Neural progenitor cell (in vitro differentiated cells): ENCODE measurements around the gene ARHGAP9. TPM values are rescaled to one million over a fixed set of nuclear protein-coding genes. Genes with fewer than 3 reads are reported as not detected.
"Not testable (repeated sequence)": the region's sequence is repeated elsewhere in the genome, so short reads cannot be mapped to it uniquely, and the experiment has no call there.

Experiments
- DNase-seq: peaks from one replicate; pipeline ENCODE4 v3.0.0-alpha.2; 2016; ENCODE audit warnings: low spot score
- H2AFZ ChIP-seq: fragments of 200-600 bp; sonication (generic); replicated peaks from 2 replicates; pipeline ENCODE4 v1.6.1; 2016; ENCODE audit warnings: antibody characterized with exemption
- H3F3A ChIP-seq: fragments of 200-600 bp; sonication (generic); 2 replicates; pipeline ENCODE4 v1.6.1; 2016; ENCODE audit warnings: antibody characterized with exemption, low read depth
- H3K27ac ChIP-seq: fragments of 200-600 bp; sonication (generic); 2 replicates; pipeline ENCODE4 v1.5.1; 2016; ENCODE audit warnings: mild to moderate bottlenecking
- H3K27me3 ChIP-seq: fragments of 200-600 bp; sonication (generic); 2 replicates; pipeline ENCODE4 v1.6.1; 2016; ENCODE audit warnings: mild to moderate bottlenecking, moderate library complexity
- H3K36me3 ChIP-seq: fragments of 200-600 bp; sonication (generic); 2 replicates; pipeline ENCODE4 v1.5.1; 2016
- H3K4me1 ChIP-seq: fragments of 200-600 bp; sonication (generic); 2 replicates; pipeline ENCODE4 v1.6.1; 2016; ENCODE audit warnings: mixed run types
- H3K4me2 ChIP-seq: fragments of 200-600 bp; sonication (generic); 2 replicates; pipeline ENCODE4 v1.6.1; 2016
- H3K4me3 ChIP-seq: fragments of 200-600 bp; sonication (generic); 2 replicates; pipeline ENCODE4 v1.5.1; 2016
- H3K79me2 ChIP-seq: fragments of 200-600 bp; sonication (generic); 2 replicates; pipeline ENCODE4 v1.6.1; 2016; ENCODE audit warnings: low read depth
- H3K9ac ChIP-seq: fragments of 200-600 bp; sonication (generic); 2 replicates; pipeline ENCODE4 v1.6.1; 2016
- H3K9me3 ChIP-seq: fragments of 200-600 bp; sonication (generic); 2 replicates; pipeline ENCODE4 v1.5.1; 2016; ENCODE audit warnings: low read depth
- H4K20me1 ChIP-seq: fragments of 200-600 bp; sonication (generic); 2 replicates; pipeline ENCODE4 v1.6.1; 2016; ENCODE audit warnings: low read depth
- H3K27ac Mint-ChIP-seq: 3 replicates; pipeline ENCODE4 v1.8.0; 2021; ENCODE audit warnings: mixed read lengths
- H3K27me3 Mint-ChIP-seq: 2 replicates; pipeline ENCODE4 v1.8.0; 2022; ENCODE audit warnings: low read depth, mild to moderate bottlenecking, inconsistent platforms, moderate library complexity, mixed read lengths; ENCODE audit not compliant: insufficient read depth
- H3K36me3 Mint-ChIP-seq: 3 replicates; pipeline ENCODE4 v1.8.0; 2021; ENCODE audit warnings: mixed read lengths
- H3K4me1 Mint-ChIP-seq: 3 replicates; pipeline ENCODE4 v1.8.0; 2021; ENCODE audit warnings: mixed read lengths
- H3K4me3 Mint-ChIP-seq: 3 replicates; pipeline ENCODE4 v1.8.0; 2021; ENCODE audit warnings: mild to moderate bottlenecking, moderate library complexity, mixed read lengths
- H3K9me3 Mint-ChIP-seq: 3 replicates; pipeline ENCODE4 v1.8.0; 2020; ENCODE audit warnings: mixed read lengths
- EZH2 ChIP-seq: fragments of 200-600 bp; sonication (generic); IDR thresholded peaks from 2 replicates; pipeline ENCODE4 v1.6.1; 2017; ENCODE audit warnings: antibody characterized with exemption, mild to moderate bottlenecking, moderate library complexity
- EZH2phosphoT487 ChIP-seq: fragments of 200-600 bp; sonication (generic); IDR thresholded peaks from 2 replicates; pipeline ENCODE4 v1.6.1; 2017; ENCODE audit warnings: antibody characterized with exemption
- total RNA-seq: library from RNA; depleted of rRNA; stranded (reverse); fragments of >200 nt; gene quantifications from 2 replicates; pipeline ENCODE4 v1.2.3, GENCODE V29; 2015; ENCODE audit warnings: low replicate concordance
- TF ChIP-seq, protein P1 (sequence below): fragments of 200-600 bp; sonication (generic); IDR thresholded peaks from 2 replicates; pipeline ENCODE4 v1.5.1; 2017; ENCODE audit warnings: antibody characterized with exemption, mild to moderate bottlenecking

ARHGAP9 gene
- total RNA-seq, 1 donor from 2014 or later, result not detected

GRCh38 chr12:57512665-57513064, 33.0 kb upstream of the ARHGAP9 start:
- Mint-ChIP-seq H3K36me3 (peaks cover 52% of the 10 kb centered on the region), H3K27me3 (no peaks in the 10 kb centered on the region), H3K9me3 (no peaks in the 10 kb centered on the region), H3K4me3 (no peak overlapping the region), H3K27ac (no peak overlapping the region), H3K4me1 (peaks cover 2% of the 10 kb centered on the region)
- DNase-seq, result no peak
- H3K79me2 ChIP-seq, result no peaks in the 10 kb centered on the region
- H3K9ac ChIP-seq, result no peak overlapping the region
- H4K20me1 ChIP-seq, result no peaks in the 10 kb centered on the region
- no peak overlapping the region for H2AFZ ChIP-seq
- peaks cover 14% of the 10 kb centered on the region for H3K36me3 ChIP-seq
- H3K4me2 ChIP-seq, result no peak overlapping the region
- no peaks in the 10 kb centered on the region for H3K4me1 ChIP-seq
- peaks cover 4% of the 10 kb centered on the region for H3F3A ChIP-seq
- no peak overlapping the region for H3K27ac ChIP-seq
- no peaks in the 10 kb centered on the region for H3K9me3 ChIP-seq
- TF ChIP-seq EZH2phosphoT487, result no peak
- TF ChIP-seq, protein P1, sequence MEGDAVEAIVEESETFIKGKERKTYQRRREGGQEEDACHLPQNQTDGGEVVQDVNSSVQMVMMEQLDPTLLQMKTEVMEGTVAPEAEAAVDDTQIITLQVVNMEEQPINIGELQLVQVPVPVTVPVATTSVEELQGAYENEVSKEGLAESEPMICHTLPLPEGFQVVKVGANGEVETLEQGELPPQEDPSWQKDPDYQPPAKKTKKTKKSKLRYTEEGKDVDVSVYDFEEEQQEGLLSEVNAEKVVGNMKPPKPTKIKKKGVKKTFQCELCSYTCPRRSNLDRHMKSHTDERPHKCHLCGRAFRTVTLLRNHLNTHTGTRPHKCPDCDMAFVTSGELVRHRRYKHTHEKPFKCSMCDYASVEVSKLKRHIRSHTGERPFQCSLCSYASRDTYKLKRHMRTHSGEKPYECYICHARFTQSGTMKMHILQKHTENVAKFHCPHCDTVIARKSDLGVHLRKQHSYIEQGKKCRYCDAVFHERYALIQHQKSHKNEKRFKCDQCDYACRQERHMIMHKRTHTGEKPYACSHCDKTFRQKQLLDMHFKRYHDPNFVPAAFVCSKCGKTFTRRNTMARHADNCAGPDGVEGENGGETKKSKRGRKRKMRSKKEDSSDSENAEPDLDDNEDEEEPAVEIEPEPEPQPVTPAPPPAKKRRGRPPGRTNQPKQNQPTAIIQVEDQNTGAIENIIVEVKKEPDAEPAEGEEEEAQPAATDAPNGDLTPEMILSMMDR, result no peak
- TF ChIP-seq EZH2, result no peak
- H3K27me3 ChIP-seq, result no peaks in the 10 kb centered on the region
- H3K4me3 ChIP-seq, result no peak overlapping the region

DNA sequence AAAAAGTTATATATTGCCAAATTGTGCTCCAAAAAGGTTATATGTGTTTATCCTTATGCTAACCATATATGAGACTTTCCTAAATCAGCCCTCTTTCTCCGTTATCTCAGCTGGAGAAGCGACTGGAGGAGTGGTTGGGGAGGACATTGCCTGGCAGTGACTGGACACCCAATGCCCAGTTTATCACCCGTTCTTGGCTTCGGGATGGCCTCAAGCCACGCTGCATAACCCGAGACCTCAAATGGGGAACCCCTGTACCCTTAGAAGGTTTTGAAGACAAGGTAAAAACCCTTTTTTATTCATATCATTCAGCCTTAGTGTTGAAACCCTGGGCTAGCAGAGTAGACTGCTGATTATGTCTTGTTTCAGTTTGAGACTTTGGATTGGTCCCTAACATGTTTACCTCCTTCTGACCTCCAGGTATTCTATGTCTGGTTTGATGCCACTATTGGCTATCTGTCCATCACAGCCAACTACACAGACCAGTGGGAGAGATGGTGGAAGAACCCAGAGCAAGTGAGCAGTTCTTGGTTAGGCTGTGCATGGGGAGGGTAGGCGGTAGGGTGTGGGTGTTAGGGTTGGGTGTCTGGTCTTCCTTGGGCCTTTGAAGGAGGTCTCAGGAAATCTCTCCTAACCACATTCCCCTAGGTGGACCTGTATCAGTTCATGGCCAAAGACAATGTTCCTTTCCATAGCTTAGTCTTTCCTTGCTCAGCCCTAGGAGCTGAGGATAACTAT, 32.1 kb upstream of the ARHGAP9 start:
- H3K4me3 ChIP-seq, result no peak overlapping the region
- peaks cover 14% of the 10 kb centered on the region for H3K36me3 ChIP-seq
- H3K9ac ChIP-seq, result no peak overlapping the region
- H3K27ac Mint-ChIP-seq, result no peak overlapping the region
- H3K9me3 Mint-ChIP-seq, result no peaks in the 10 kb centered on the region
- H3F3A ChIP-seq, result peaks cover under 1% of the 10 kb centered on the region
- no peaks in the 10 kb centered on the region for H4K20me1 ChIP-seq
- no peak overlapping the region for H2AFZ ChIP-seq
- no peak for DNase-seq
- no peaks in the 10 kb centered on the region for H3K79me2 ChIP-seq
- no peaks in the 10 kb centered on the region for H3K4me1 Mint-ChIP-seq
- H3K36me3 Mint-ChIP-seq, result peaks cover 43% of the 10 kb centered on the region
- TF ChIP-seq EZH2phosphoT487 (no peak), EZH2 (no peak)
- TF ChIP-seq, protein P1, result no peak
- no peak overlapping the region for H3K4me2 ChIP-seq
- no peaks in the 10 kb centered on the region for H3K9me3 ChIP-seq
- no peak overlapping the region for H3K4me3 Mint-ChIP-seq
- no peaks in the 10 kb centered on the region for H3K4me1 ChIP-seq
- H3K27me3 ChIP-seq, result no peaks in the 10 kb centered on the region
- no peaks in the 10 kb centered on the region for H3K27me3 Mint-ChIP-seq
- no peak overlapping the region for H3K27ac ChIP-seq

DNA sequence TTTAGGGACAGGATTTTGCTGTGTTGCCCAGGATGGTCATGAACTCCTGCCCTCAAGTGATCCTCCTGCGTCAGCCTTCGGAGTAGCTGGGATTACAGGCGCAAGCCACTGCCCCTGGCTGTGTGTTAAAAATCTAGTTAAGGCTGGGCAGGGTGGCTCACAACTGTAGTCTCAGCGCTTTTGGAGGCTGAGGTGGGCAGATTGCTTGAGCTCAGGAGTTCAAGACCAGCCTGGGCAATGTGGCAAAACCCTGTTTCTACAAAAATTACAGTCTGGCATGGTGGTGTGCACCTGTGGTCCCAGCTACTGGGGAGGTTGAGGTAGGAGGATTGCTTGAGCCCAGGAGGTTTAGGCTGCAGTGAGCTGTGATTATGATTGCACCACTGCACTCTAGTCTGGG, 31.5 kb upstream of the ARHGAP9 start:
- no peak overlapping the region for H3K27ac Mint-ChIP-seq
- peaks cover 14% of the 10 kb centered on the region for H3K36me3 ChIP-seq
- H2AFZ ChIP-seq, result no peak overlapping the region
- H3K9me3 Mint-ChIP-seq, result no peaks in the 10 kb centered on the region
- no peaks in the 10 kb centered on the region for H3K9me3 ChIP-seq
- no peak overlapping the region for H3K4me3 ChIP-seq
- H4K20me1 ChIP-seq, result no peaks in the 10 kb centered on the region
- H3K27me3 ChIP-seq, result no peaks in the 10 kb centered on the region
- H3K4me2 ChIP-seq, result no peak overlapping the region
- no peaks in the 10 kb centered on the region for H3K79me2 ChIP-seq
- no peak overlapping the region for H3K27ac ChIP-seq
- DNase-seq, result no peak
- H3K9ac ChIP-seq, result no peak overlapping the region
- no peaks in the 10 kb centered on the region for H3F3A ChIP-seq
- H3K4me3 Mint-ChIP-seq, result no peak overlapping the region
- peaks cover 42% of the 10 kb centered on the region for H3K36me3 Mint-ChIP-seq
- no peaks in the 10 kb centered on the region for H3K4me1 ChIP-seq
- TF ChIP-seq EZH2phosphoT487, result no peak
- no peak for TF ChIP-seq EZH2
- TF ChIP-seq, protein P1, result no peak
- no peaks in the 10 kb centered on the region for H3K4me1 Mint-ChIP-seq
- no peaks in the 10 kb centered on the region for H3K27me3 Mint-ChIP-seq

GRCh38 chr12:57507796-57508195, 28.1 kb upstream of the ARHGAP9 start:
- H3K27me3 ChIP-seq, H2AFZ ChIP-seq, H3K9me3 Mint-ChIP-seq, DNase-seq, H4K20me1 ChIP-seq, H3K27ac ChIP-seq, H3K4me2 ChIP-seq, H3K27ac Mint-ChIP-seq, H3K4me3 Mint-ChIP-seq, H3F3A ChIP-seq, H3K4me1 ChIP-seq, H3K9ac ChIP-seq, H3K4me1 Mint-ChIP-seq, H3K27me3 Mint-ChIP-seq, H3K79me2 ChIP-seq, H3K4me3 ChIP-seq, H3K9me3 ChIP-seq: not testable (repeated sequence)
- H3K36me3 Mint-ChIP-seq, result peaks cover 45% of the 10 kb centered on the region
- H3K36me3 ChIP-seq, result peaks cover 11% of the 10 kb centered on the region

DNA sequence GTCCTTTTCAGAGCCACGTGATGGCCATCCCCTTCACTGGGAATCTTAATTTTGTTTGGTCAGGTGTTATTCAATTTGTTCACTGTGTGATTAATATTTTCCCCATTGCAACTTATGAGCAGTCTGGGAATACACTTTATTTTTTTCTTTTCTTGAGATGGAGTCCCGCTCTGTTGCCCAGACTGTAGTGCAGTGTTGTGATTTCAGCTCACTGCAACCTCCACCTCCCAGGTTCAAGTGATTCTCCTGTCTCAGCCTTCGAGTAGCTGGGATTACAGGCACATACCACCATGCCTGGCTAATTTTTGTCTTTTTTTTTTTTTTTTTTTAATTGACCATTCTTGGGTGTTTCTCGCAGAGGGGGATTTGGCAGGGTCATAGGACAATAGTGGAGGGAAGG, 26.9 kb upstream of the ARHGAP9 start:
- not testable (repeated sequence) for H3K79me2 ChIP-seq, DNase-seq, H3K4me3 ChIP-seq, H3K36me3 ChIP-seq, H3K9me3 Mint-ChIP-seq, H2AFZ ChIP-seq, H3K4me3 Mint-ChIP-seq, H3K27me3 Mint-ChIP-seq, H3K27ac Mint-ChIP-seq, H3K9ac ChIP-seq, H3K9me3 ChIP-seq, H3K4me1 Mint-ChIP-seq, H3K4me1 ChIP-seq, H3K27me3 ChIP-seq, H3K27ac ChIP-seq, H4K20me1 ChIP-seq, H3K4me2 ChIP-seq, H3F3A ChIP-seq
- H3K36me3 Mint-ChIP-seq, result peaks cover 40% of the 10 kb centered on the region
